Sigmoid colon (tissue), 7 donors: ENCODE data around the gene RILP. TPM values are rescaled to one million over a fixed set of nuclear protein-coding genes. Genes with fewer than 3 reads are reported as not detected.
A peak's percentile ranks its signal among the peaks of the same experiment; 100 is the strongest.

Experiments used
- DNase-seq: peaks from one replicate; pipeline ENCODE4 v3.0.0-alpha.2; 2019
- H3K27ac ChIP-seq, 4 donors: fragments of 200-600 bp; sonication (generic); one replicate each; pipeline ENCODE4 v1.5.1; 2016 to 2019; ENCODE audit warnings: mild to moderate bottlenecking in 1 of 4
- H3K27me3 ChIP-seq, 3 donors: fragments of 200-600 bp; sonication (generic); one replicate each; pipeline ENCODE4 v1.5.1; 2019; ENCODE audit warnings: mild to moderate bottlenecking in 1 of 3
- H3K36me3 ChIP-seq, 4 donors: fragments of 200-600 bp; sonication (generic); one replicate each; pipeline ENCODE4 v1.5.1; 2016 to 2019
- H3K4me1 ChIP-seq, 4 donors: fragments of 200-600 bp; sonication (generic); one replicate each; pipeline ENCODE4 v1.5.1; 2017 to 2019
- H3K4me3 ChIP-seq, 4 donors: fragments of 200-600 bp; sonication (generic); one replicate each; pipeline ENCODE4 v1.5.1; 2017 to 2019; ENCODE audit warnings: mild to moderate bottlenecking in 2 of 4, moderate library complexity in 1 of 4
- H3K9me3 ChIP-seq, 4 donors: fragments of 200-600 bp in 3 of 4; sonication (generic) in 3 of 4; one replicate each; pipeline versions ENCODE4 v1.5.1 to v1.6.1; 2013 to 2019
- CTCF ChIP-seq, 4 experiments: fragments of 450-650 bp in 3 of 4; fragments of 200-600 bp in 1 of 4; IDR thresholded peaks; one replicate each; pipeline ENCODE4 v1.5.1; 2016 to 2019; ENCODE audit warnings: antibody characterized with exemption in 4 of 4, mild to moderate bottlenecking in 3 of 4, moderate library complexity in 2 of 4
- EP300 ChIP-seq, 4 donors: sonication (generic); formaldehyde crosslinking; IDR thresholded peaks; one replicate each; pipeline ENCODE4 v1.6.1; 2017; ENCODE audit warnings: antibody characterized with exemption in 4 of 4
- POLR2A ChIP-seq, 2 donors: fragments of 450-650 bp; IDR thresholded peaks; one replicate each; pipeline ENCODE4 v1.6.1; 2016; ENCODE audit warnings: antibody characterized with exemption in 2 of 2, mild to moderate bottlenecking in 2 of 2, moderate library complexity in 2 of 2
- POLR2AphosphoS5 ChIP-seq, 4 donors: sonication (generic); formaldehyde crosslinking; IDR thresholded peaks; one replicate each; pipeline ENCODE4 v1.6.1; 2017; ENCODE audit warnings: antibody characterized with exemption in 4 of 4
- WGBS, 2 donors: extraction: QIAGEN DNeasy Blood & Tissue Kit; methylation state at CpG; one replicate each; pipeline ENCODE4 v1.1.7; 2013; 5-methylcytosine and 5-hydroxymethylcytosine counted together
- intact Hi-C: fragments of 100-400 bp; cut with DNase I; formaldehyde crosslinking; loops from one replicate; pipeline ENCODE4 v1.15.1; 2023
- polyA plus RNA-seq, 3 donors: library from polyadenylated mRNA; stranded (reverse); fragments of 200-250 nt; gene quantifications; one replicate each; pipeline ENCODE4 v1.2.3, GENCODE V29; 2013
- total RNA-seq, 4 donors: library from RNA; depleted of rRNA; stranded (reverse); fragments of >200 nt; gene quantifications; one replicate each; pipeline ENCODE4 v1.1.0, GENCODE V29; 2016
- donor health status: healthy with polysubstance abuse.
- donor health status: Bipolar disorder and iron deficiency.
- donor health status: healthy.

RILP gene
- total and polyA plus RNA-seq, 7 donors: 13.6 to 40.5 (median 28.5) TPM

- DNase-seq: no peak
- Histone ChIP-seq H3K27me3 (no peaks in the 10 kb centered on the region), H3K4me3 (no peak overlapping the region), H3K9me3 (no peaks in the 10 kb centered on the region), H3K27ac (no peak overlapping the region), H3K4me1 (peaks cover 0 to 19% (median 12%) of the 10 kb centered on the region in 4 donors), H3K36me3 (no peaks in the 10 kb centered on the region)
- intact Hi-C loops: loop anchor here (10.0 kb wide), 1 partner anchor 258 kb away; no protein-coding TSS in a partner anchor
- no peak for TF ChIP-seq POLR2AphosphoS5 (IDR thresholded peaks at IDR 0.05)
- WGBS, 2 donors: 94% methylated on average over 14 of the region's 14 CpGs
These were observed 26.5 kb downstream of the RILP start for GRCh38 chr17:1623057-1623630.

GRCh38 chr17:1621273-1621954, 28.3 kb downstream of the RILP start:
- WGBS, 2 donors: 59 to 79% methylated on average over 22 of the region's 22 CpGs
- H3K9me3 ChIP-seq: no peaks in the 10 kb centered on the region
- DNase-seq: no peak
- TF ChIP-seq POLR2A (IDR thresholded peaks at IDR 0.05): no peak
- H3K4me1 ChIP-seq: peaks cover 0 to 1% (median 0%) of the 10 kb centered on the region in 4 donors
- no peaks in the 10 kb centered on the region for H3K27me3 ChIP-seq
- H3K36me3 ChIP-seq: no peaks in the 10 kb centered on the region
- H3K4me3 ChIP-seq: no peak overlapping the region
- no peak overlapping the region for H3K27ac ChIP-seq
- intact Hi-C loops: loop anchor here (10.0 kb wide), 1 partner anchor 257 kb away; no protein-coding TSS in a partner anchor

- TF ChIP-seq POLR2AphosphoS5 (IDR thresholded peaks at IDR 0.05) (no peak), POLR2A (IDR thresholded peaks at IDR 0.05) (no peak), EP300 (IDR thresholded peaks at IDR 0.05) (no peak), CTCF (IDR thresholded peaks at IDR 0.05) (no peak)
- DNase-seq: no peak
- 77 to 84% methylated on average over 13 of the region's 13 CpGs for WGBS, 2 donors
- Histone ChIP-seq H3K4me3 (no peak overlapping the region), H3K4me1 (no peaks in the 10 kb centered on the region), H3K9me3 (no peaks in the 10 kb centered on the region), H3K27ac (no peak overlapping the region), H3K27me3 (no peaks in the 10 kb centered on the region), H3K36me3 (no peaks in the 10 kb centered on the region)
- intact Hi-C loops: loop anchor here (10.0 kb wide), 1 partner anchor 256 kb away; no protein-coding TSS in a partner anchor
These were observed 29.2 kb downstream of the RILP start for GRCh38 chr17:1620486-1620885.

GRCh38 chr17:1617620-1618174, 32.0 kb downstream of the RILP start:
- H3K4me3 ChIP-seq: no peak overlapping the region
- no peaks in the 10 kb centered on the region for H3K9me3 ChIP-seq
- peaks cover 0 to 9% (median 0%) of the 10 kb centered on the region in 4 donors for H3K36me3 ChIP-seq
- peak overlapping the region in 1 of 4 donors; percentile 33 for H3K27ac ChIP-seq
- no peak for TF ChIP-seq CTCF (IDR thresholded peaks at IDR 0.05)
- TF ChIP-seq POLR2AphosphoS5 (IDR thresholded peaks at IDR 0.05): peak in 1 of 4 donors; percentile 27
- H3K27me3 ChIP-seq: no peaks in the 10 kb centered on the region
- DNase-seq: no peak
- intact Hi-C loops: no loop called here
- H3K4me1 ChIP-seq: no peaks in the 10 kb centered on the region
- 13 to 56% methylated on average over 20 of the region's 20 CpGs for WGBS, 2 donors

GRCh38 chr17:1616101-1616500, 33.6 kb downstream of the RILP start:
- intact Hi-C loops: no loop called here
- peaks cover 0 to 15% (median 0%) of the 10 kb centered on the region in 4 donors for H3K36me3 ChIP-seq
- TF ChIP-seq CTCF (IDR thresholded peaks at IDR 0.05) (no peak), POLR2AphosphoS5 (IDR thresholded peaks at IDR 0.05) (no peak)
- H3K27ac ChIP-seq: no peak overlapping the region
- WGBS, 2 donors: 87% methylated on average over 13 of the region's 13 CpGs
- no peak overlapping the region for H3K4me3 ChIP-seq
- no peak for DNase-seq
- H3K27me3 ChIP-seq: no peaks in the 10 kb centered on the region
- no peaks in the 10 kb centered on the region for H3K9me3 ChIP-seq
- no peaks in the 10 kb centered on the region for H3K4me1 ChIP-seq
